ENCODE data around the gene CDK5. TPM values are rescaled to one million over a fixed set of nuclear protein-coding genes. Genes with fewer than 3 reads are reported as not detected.

Gene CDK5
- total and polyA plus RNA-seq, 2 of the 13 experiments (the other 11 are each of a cell fraction or from before 2014, with no cell fraction given): 16.4 to 21.3 TPM

DNA sequence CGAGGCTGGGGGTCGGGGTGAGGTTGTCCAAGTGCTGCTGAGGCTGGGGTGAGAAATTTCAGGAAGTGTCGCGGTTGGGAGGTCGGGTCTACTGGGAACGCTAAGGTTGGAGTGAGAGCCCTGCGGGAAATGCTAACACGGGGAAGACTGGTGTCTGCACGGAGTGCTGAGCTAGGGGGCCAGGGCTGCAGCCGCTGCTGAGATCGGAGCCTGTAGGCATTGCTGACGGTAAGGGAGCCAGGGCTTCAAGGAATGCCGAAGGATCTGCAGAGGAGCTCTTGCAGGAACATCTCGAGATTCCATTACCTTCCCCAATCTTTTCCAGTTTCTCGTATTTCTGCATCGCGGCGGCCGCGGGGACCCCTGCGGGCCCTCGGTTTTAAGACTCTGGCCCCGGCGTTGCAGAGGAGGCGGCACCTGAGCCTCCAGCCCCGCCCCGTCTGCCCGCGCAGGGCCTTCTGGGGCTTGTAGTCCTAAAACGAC is at the start of gene CDK5 (continued):
- TF ChIP-seq, protein P1, sequence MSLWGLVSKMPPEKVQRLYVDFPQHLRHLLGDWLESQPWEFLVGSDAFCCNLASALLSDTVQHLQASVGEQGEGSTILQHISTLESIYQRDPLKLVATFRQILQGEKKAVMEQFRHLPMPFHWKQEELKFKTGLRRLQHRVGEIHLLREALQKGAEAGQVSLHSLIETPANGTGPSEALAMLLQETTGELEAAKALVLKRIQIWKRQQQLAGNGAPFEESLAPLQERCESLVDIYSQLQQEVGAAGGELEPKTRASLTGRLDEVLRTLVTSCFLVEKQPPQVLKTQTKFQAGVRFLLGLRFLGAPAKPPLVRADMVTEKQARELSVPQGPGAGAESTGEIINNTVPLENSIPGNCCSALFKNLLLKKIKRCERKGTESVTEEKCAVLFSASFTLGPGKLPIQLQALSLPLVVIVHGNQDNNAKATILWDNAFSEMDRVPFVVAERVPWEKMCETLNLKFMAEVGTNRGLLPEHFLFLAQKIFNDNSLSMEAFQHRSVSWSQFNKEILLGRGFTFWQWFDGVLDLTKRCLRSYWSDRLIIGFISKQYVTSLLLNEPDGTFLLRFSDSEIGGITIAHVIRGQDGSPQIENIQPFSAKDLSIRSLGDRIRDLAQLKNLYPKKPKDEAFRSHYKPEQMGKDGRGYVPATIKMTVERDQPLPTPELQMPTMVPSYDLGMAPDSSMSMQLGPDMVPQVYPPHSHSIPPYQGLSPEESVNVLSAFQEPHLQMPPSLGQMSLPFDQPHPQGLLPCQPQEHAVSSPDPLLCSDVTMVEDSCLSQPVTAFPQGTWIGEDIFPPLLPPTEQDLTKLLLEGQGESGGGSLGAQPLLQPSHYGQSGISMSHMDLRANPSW (CRISPR knock-in tag; IDR thresholded peaks at IDR 0.05; ENCODE audit: borderline replicate concordance): no peak
- TF ChIP-seq FLYWCH1 (CRISPR knock-in tag; IDR thresholded peaks at IDR 0.05): no peak
- no peak for TF ChIP-seq ZNF549 (CRISPR knock-in tag; IDR thresholded peaks at IDR 0.05)
- TF ChIP-seq ISL2 (CRISPR knock-in tag; IDR thresholded peaks at IDR 0.05): peak; percentile 25; the same call in 1 of the 2 replicates
- TF ChIP-seq GTF2F1 (IDR thresholded peaks at IDR 0.05; ENCODE audit: low read length): no peak
- TF ChIP-seq TAF1 (CRISPR knock-in tag; IDR thresholded peaks at IDR 0.05): no peak
- TF ChIP-seq ZNF678 (CRISPR knock-in tag; IDR thresholded peaks at IDR 0.05): no peak
- 0 out of 2 replicates have a peak, but pooled peaks have one; percentile 19 for TF ChIP-seq ZNF709 (CRISPR knock-in tag; IDR thresholded peaks at IDR 0.05)
- TF ChIP-seq ERF (CRISPR knock-in tag; IDR thresholded peaks at IDR 0.05): no peak
- no peak for TF ChIP-seq JUNB (CRISPR knock-in tag; IDR thresholded peaks at IDR 0.05; ENCODE audit: borderline replicate concordance)
- no peak for TF ChIP-seq NR2F6 (IDR thresholded peaks at IDR 0.05)
- TF ChIP-seq NR2F6 (CRISPR knock-in tag; IDR thresholded peaks at IDR 0.05): no peak
- TF ChIP-seq YEATS4 (CRISPR knock-in tag; IDR thresholded peaks at IDR 0.05; ENCODE audit: borderline replicate concordance): no peak
- TF ChIP-seq NBN (conservative IDR thresholded peaks at IDR 0.05): no peak
- no peak for TF ChIP-seq ZNF3 (CRISPR knock-in tag; IDR thresholded peaks at IDR 0.05)
- no peak for TF ChIP-seq RAD51 (IDR thresholded peaks at IDR 0.05; ENCODE audit: borderline replicate concordance)
- TF ChIP-seq, protein P2, sequence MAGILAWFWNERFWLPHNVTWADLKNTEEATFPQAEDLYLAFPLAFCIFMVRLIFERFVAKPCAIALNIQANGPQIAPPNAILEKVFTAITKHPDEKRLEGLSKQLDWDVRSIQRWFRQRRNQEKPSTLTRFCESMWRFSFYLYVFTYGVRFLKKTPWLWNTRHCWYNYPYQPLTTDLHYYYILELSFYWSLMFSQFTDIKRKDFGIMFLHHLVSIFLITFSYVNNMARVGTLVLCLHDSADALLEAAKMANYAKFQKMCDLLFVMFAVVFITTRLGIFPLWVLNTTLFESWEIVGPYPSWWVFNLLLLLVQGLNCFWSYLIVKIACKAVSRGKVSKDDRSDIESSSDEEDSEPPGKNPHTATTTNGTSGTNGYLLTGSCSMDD (CRISPR knock-in tag; IDR thresholded peaks at IDR 0.05): no peak
- no peak for TF ChIP-seq RELA (CRISPR knock-in tag; IDR thresholded peaks at IDR 0.05)
- no peak for TF ChIP-seq NFRKB (IDR thresholded peaks at IDR 0.05)
- TF ChIP-seq SNRNP70 (IDR thresholded peaks at IDR 0.05; ENCODE audit: low read depth, low read length): no peak
- no peak for TF ChIP-seq ZSCAN20 (CRISPR knock-in tag; IDR thresholded peaks at IDR 0.05; ENCODE audit: borderline replicate concordance)
- TF ChIP-seq, protein P3, sequence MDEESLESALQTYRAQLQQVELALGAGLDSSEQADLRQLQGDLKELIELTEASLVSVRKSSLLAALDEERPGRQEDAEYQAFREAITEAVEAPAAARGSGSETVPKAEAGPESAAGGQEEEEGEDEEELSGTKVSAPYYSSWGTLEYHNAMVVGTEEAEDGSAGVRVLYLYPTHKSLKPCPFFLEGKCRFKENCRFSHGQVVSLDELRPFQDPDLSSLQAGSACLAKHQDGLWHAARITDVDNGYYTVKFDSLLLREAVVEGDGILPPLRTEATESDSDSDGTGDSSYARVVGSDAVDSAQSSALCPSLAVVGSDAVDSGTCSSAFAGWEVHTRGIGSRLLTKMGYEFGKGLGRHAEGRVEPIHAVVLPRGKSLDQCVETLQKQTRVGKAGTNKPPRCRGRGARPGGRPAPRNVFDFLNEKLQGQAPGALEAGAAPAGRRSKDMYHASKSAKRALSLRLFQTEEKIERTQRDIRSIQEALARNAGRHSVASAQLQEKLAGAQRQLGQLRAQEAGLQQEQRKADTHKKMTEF (CRISPR knock-in tag; IDR thresholded peaks at IDR 0.05): no peak
- TF ChIP-seq, protein P4, sequence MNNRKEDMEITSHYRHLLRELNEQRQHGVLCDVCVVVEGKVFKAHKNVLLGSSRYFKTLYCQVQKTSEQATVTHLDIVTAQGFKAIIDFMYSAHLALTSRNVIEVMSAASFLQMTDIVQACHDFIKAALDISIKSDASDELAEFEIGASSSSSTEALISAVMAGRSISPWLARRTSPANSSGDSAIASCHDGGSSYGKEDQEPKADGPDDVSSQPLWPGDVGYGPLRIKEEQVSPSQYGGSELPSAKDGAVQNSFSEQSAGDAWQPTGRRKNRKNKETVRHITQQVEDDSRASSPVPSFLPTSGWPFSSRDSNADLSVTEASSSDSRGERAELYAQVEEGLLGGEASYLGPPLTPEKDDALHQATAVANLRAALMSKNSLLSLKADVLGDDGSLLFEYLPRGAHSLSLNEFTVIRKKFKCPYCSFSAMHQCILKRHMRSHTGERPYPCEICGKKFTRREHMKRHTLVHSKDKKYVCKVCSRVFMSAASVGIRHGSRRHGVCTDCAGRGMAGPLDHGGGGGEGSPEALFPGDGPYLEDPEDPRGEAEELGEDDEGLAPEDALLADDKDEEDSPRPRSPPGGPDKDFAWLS (CRISPR knock-in tag; IDR thresholded peaks at IDR 0.05; ENCODE audit: borderline replicate concordance): no peak
- no peak for TF ChIP-seq FOXA3 (CRISPR knock-in tag; IDR thresholded peaks at IDR 0.05)
- TF ChIP-seq, protein P5, sequence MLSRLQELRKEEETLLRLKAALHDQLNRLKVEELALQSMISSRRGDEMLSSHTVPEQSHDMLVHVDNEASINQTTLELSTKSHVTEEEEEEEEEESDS (CRISPR knock-in tag; IDR thresholded peaks at IDR 0.05; ENCODE audit: borderline replicate concordance): no peak
- TF ChIP-seq, protein P6, sequence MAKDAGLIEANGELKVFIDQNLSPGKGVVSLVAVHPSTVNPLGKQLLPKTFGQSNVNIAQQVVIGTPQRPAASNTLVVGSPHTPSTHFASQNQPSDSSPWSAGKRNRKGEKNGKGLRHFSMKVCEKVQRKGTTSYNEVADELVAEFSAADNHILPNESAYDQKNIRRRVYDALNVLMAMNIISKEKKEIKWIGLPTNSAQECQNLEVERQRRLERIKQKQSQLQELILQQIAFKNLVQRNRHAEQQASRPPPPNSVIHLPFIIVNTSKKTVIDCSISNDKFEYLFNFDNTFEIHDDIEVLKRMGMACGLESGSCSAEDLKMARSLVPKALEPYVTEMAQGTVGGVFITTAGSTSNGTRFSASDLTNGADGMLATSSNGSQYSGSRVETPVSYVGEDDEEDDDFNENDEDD (CRISPR knock-in tag; IDR thresholded peaks at IDR 0.05; ENCODE audit: borderline replicate concordance): no peak

All from HepG2 (cell line).